ENCODE measurements around the gene LCP2.

The LCP2 gene

DNA sequence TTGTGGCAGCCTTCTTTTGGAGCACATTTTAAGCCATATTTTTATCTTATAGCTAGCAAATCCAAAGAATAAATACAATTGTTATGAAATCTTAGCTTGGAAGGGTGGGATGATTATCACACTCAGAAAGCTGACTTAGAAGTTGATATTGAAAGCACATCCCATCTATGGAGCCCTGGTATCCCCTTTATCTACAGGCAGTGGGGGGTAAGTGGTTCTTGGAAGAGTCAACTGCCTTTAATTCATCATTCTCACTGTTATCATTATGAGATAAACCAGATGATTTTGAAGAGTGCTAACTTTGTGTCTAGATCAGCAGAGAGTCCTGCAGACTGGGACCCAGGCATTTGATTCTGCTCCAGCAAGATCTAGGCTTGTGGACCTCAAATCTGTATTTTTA is 3.0 kb downstream of the LCP2 start:
- no peak for DNase-seq

DNA sequence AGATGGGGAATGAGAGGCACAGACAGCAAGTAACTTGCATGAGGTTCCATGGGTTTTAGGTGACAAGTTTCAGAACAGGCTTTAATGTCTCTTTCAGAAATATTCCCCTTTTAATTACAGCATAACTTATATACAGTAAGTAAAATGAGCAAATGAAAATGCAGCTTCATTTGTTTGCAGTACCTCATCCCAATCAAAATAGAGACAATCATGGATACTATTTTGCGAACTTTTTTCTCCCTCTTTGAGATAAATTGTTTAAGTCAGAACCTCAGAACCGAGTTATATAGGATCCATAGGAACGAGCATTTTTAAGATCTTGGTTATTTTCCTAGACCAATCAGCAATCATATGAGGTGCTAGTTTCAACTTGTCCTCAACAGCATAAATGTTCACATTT is 3.5 kb downstream of the LCP2 start:
- DNase-seq: no peak

GRCh38 chr5:170293273-170293672 is 4.3 kb downstream of the LCP2 start:
- no peak for DNase-seq

- no peak for DNase-seq
These were observed 5.1 kb downstream of the LCP2 start for GRCh38 chr5:170292179-170293104.

DNA sequence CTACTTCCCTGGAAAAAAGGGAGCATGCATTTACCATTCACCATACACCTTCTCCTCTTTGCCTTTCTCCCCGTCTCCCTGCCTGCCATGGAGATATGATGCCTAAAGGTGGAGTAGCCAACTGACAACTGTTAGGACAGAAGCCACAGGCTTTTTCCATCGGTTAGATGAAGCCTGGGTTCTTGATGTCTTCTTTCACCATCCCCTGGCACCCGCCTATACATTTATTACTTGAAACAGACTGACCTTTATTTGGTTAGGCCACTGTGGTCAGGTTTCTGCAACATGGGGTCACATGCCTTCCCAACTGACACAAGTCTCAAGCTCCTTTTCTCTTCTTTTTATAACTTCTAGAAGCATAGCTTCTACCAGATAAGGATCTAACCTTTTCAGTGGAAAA is 7.1 kb downstream of the LCP2 start:
- DNase-seq: no peak

- DNase-seq: no peak
These were observed 7.8 kb downstream of the LCP2 start for GRCh38 chr5:170289764-170290163.

DNA sequence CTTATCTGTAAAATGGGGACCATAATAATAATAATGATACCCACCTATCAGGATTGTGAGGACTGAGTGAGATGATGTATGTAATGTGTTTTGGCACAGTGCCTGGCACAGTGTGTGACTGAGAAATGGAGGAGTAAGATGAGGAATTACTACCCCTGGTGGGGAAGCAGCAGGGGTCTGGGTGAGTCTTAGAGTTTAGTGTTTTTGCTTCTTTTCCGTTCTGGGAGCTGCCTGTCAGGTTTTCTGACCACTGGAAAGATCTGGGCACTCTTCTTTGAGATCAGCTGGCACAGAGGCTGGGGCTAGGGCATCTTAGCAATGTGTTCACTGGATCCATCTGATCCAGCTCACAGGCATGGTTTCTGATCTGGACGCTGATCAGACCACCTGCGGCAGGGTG is 8.5 kb downstream of the LCP2 start:
- no peak for DNase-seq

- no peak for DNase-seq
These were observed 9.0 kb downstream of the LCP2 start for GRCh38 chr5:170288551-170288950.

DNA sequence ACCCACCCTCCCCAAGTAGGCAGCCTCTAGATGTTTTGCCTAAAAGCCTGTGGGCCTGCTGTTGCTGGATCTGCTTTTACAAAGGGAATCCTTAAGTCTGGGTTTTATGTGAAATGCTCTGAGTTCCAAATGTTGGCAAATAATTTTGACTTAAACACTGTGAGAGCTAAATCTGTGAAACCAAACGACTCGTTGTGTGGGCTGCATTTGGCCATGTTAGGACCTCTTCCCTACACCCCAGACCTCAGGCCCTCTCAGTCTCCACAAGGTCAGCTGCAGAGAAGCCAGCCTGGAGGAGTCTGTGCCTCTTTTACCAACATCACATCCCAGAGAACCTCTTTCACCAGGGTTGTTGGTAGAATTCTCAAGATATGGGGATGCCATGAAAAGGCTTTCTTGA is 9.4 kb downstream of the LCP2 start:
- no peak for DNase-seq

DNA sequence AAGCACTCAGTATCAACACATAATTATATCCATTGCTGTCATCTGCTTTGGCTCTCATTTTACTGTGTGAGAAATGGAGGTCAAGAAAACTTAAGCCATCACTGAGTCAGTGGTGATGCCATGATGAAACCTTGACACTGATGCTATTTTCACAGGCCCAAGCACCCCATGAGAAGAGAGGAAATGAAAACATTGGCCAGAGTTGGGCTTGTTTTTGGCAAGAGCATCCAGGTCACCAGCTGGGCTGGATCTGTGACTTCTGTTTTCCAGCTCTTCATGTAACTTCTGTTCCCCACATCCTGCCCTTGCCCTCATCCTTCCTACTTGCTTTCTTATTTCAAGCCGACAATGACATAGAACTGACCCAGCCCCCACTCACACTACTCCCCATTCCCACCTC is 10.0 kb downstream of the LCP2 start:
- no peak for DNase-seq

- DNase-seq: no peak
These were observed 11.1 kb downstream of the LCP2 start for GRCh38 chr5:170286386-170286925.

GRCh38 chr5:170285181-170285580 is 12.4 kb downstream of the LCP2 start:
- DNase-seq: no peak

- DNase-seq: no peak
These were observed 13.3 kb downstream of the LCP2 start for GRCh38 chr5:170284231-170284630.

GRCh38 chr5:170283296-170283695 is 14.3 kb downstream of the LCP2 start:
- DNase-seq: no peak

- no peak for DNase-seq
These were observed 17.5 kb downstream of the LCP2 start for GRCh38 chr5:170280011-170280493.

DNA sequence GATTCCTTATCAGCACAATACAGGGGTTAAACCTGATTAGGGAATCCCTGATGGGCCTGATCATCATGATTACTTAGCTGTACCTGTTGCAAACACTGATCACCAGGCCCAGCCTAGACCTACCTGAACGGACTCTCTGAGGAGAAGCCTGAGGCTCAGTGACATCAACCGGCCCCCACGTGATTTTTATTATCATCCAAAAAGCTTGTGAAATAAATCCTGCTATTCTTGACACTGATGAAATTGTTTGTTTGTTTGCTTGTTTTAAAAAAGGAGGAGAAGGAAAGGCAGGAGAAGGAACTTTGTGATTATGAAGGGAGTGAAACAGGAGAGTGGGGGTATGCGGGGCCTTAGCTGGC is 18.1 kb downstream of the LCP2 start:
- DNase-seq: no peak

GRCh38 chr5:170278611-170279458 is 18.7 kb downstream of the LCP2 start:
- no peak for DNase-seq

DNA sequence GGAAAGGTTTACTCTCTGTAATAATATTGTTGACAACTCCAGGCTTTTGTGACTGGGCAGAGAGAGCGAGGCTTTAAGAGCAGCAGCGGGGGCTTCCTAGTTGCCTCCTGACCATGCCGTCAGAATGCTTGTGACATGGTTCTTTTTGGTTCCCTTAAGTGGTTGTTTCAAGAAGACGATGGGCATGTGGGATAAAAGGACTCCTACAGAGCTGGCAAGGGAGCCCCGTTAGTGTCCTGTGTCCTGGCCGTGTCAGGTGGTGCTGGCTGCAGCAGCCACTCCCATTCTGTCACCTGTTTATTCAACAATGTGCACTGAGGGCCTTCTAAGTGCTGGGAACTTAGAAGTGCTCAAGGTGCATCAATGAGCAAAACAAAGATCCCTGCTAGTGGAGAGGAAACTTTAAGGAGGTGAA is 19.7 kb downstream of the LCP2 start:
- DNase-seq: no peak

DNA sequence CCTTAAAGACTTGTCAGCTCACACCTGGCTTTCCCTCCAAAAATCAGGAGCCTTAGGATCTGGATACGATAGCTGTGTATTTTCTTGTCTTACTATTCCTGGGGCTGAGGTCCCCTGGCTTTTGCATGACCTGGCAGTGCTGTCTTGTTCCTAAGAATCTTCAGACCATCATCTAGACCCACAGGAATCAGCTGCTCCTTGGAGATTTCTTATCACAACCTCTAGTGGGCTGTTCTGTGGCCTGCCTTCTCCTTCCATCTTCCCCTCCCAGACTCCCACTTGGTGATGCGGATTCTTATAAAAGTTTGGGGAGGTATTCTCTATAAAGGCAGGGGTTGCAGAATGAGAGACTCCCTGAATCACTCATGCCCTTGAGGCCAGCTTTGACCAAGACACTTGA is 21.4 kb downstream of the LCP2 start:
- no peak for DNase-seq

- DNase-seq: no peak
These were observed 22.1 kb downstream of the LCP2 start for GRCh38 chr5:170275376-170275994.

- DNase-seq: no peak
These were observed 23.4 kb downstream of the LCP2 start for GRCh38 chr5:170273968-170274710.

DNA sequence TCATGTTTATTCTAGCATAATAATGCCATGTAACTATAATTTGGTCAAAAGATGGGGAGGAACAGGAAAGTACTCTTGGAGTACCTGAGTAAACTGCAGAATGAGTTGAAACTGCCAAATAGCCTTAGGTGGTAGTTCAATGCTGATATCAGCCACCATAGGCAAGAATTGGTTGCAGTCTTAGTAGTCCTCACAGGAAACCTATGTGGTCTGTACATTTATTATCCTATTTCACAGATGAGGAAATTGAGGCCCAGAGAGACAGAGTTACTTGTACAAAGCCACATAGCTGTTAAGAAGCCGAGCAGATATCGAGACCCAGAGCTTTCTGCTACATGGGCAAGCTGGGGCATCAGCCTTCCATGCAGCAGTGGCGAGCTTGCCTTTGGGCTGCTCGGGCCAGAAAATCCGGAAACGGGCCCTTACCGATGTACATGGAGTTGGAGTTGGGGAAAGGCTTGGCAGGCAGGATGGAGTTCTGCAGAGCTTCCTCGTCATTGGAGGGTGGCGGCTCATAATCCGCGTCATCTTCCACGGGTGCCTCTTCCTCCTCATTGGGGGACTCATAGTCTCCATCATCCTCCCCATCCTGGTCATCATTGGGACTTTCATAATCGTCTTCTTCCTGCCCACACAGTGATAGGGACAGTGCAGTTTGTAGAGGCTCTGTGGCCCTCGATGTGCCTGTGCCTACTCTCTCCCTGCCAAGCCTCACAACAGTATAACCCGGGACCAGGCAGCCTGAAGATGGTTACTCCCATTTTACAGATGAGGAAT is 27.1 kb downstream of the LCP2 start:
- DNase-seq: no peak
